Right lobe of liver (tissue), 4 donors: ENCODE measurements around the gene AMACR.

Experiments used
- CTCF ChIP-seq, 4 donors: fragments of 200-600 bp in 3 of 4; fragments of 450-650 bp in 1 of 4; IDR thresholded peaks; one replicate each; pipeline versions ENCODE4 v1.5.1 to v1.8.0; 2016 to 2022; ENCODE audit warnings: antibody characterized with exemption in 4 of 4, mild to moderate bottlenecking in 2 of 4
- POLR2A ChIP-seq: fragments of 450-650 bp; IDR thresholded peaks from one replicate; pipeline ENCODE4 v1.6.1; 2017; ENCODE audit warnings: antibody characterized with exemption, mild to moderate bottlenecking
- donor health status: DM: no; HTN: no; CAD: no.
- donor health status: DM: no; HTN: no; CAD: no.
- donor health status: DM: no; HTN: yes; CAD: no.

DNA sequence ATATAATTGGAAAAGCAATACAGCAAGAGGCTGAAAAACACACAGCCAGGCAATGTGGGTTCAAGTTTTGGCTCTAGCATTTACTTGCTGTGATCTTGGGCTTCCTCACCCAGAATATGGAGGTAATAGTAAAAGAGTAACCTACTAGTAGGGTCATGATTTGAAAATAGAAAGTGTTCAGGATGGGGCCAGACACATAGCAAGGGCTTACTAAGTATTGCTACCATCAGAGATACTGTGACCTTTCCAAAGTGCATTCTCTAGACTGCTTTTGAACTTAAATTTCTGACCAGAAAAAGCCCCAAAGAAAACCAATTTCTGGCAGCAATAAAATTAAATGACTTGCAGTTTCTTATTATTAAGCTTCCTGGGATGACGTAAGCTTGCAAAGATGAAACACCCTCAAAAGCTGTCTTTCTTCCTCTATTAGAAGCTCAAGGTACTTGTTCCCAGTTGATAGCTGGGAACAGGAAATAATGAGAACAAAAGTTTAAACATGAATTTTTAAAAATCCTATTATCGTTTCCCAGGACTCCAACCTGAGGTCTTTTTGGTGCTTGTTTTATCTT lies 43.6 kb downstream of the AMACR start:
- TF ChIP-seq CTCF (IDR thresholded peaks at IDR 0.05) (no peak), POLR2A (no peak)
